HG02678 (cell line): ENCODE results near the gene IL20.

Source experiments
- ATAC-seq: cut with Tn5 transposase; IDR thresholded peaks from one replicate; pipeline ENCODE4 v1.9.1; 2021; ENCODE audit warnings: mild to moderate bottlenecking, moderate library complexity; ENCODE audit not compliant: unreplicated experiment

IL20 gene

GRCh38 chr1:206899717-206900116, 34.3 kb downstream of the IL20 start:
- no peak for ATAC-seq

GRCh38 chr1:206900149-206900548, 34.7 kb downstream of the IL20 start:
- no peak for ATAC-seq

- ATAC-seq: no peak
These were observed 36.5 kb downstream of the IL20 start for GRCh38 chr1:206901944-206902343.

- ATAC-seq: no peak
These were observed 37.3 kb downstream of the IL20 start for GRCh38 chr1:206902702-206903101.

- ATAC-seq: no peak
These were observed 38.3 kb downstream of the IL20 start for GRCh38 chr1:206903687-206904086.

GRCh38 chr1:206904423-206905142, 39.2 kb downstream of the IL20 start:
- ATAC-seq: no peak

- ATAC-seq: peak; percentile 63
These were observed 40.1 kb downstream of the IL20 start for GRCh38 chr1:206905295-206906164.

GRCh38 chr1:206907304-206907991, 42.0 kb downstream of the IL20 start:
- no peak for ATAC-seq

GRCh38 chr1:206908038-206908437, 42.6 kb downstream of the IL20 start:
- no peak for ATAC-seq

GRCh38 chr1:206909161-206909882, 43.9 kb downstream of the IL20 start:
- ATAC-seq: no peak

GRCh38 chr1:206909883-206910318, 44.5 kb downstream of the IL20 start:
- ATAC-seq: no peak

GRCh38 chr1:206911064-206911663, 45.7 kb downstream of the IL20 start:
- no peak for ATAC-seq

GRCh38 chr1:206912445-206913095, 47.1 kb downstream of the IL20 start:
- ATAC-seq: no peak

GRCh38 chr1:206913766-206914537, 48.5 kb downstream of the IL20 start:
- ATAC-seq: no peak

- no peak for ATAC-seq
These were observed 49.8 kb downstream of the IL20 start for GRCh38 chr1:206915030-206915735.

GRCh38 chr1:206916000-206916709, 50.7 kb downstream of the IL20 start:
- no peak for ATAC-seq

GRCh38 chr1:206918076-206918475, 52.7 kb downstream of the IL20 start:
- ATAC-seq: no peak
